Lower leg skin (tissue), 4 donors: ENCODE results near the gene ESRRB. TPM values are rescaled to one million over a fixed set of nuclear protein-coding genes. Genes with fewer than 3 reads are reported as not detected.

Source experiments
- DNase-seq, 2 donors: peaks; one replicate each; pipeline ENCODE4 v3.0.0-alpha.2; 2019; ENCODE audit warnings: low spot score in 2 of 2
- H3K4me3 ChIP-seq: fragments of 200-600 bp; sonication (generic); 2 replicates; pipeline ENCODE4 v1.5.1; 2017; ENCODE audit warnings: mild to moderate bottlenecking, low read depth; ENCODE audit not compliant: poor library complexity, severe bottlenecking
- POLR2A ChIP-seq, 2 donors: fragments of 450-650 bp; IDR thresholded peaks; one replicate each; pipeline ENCODE4 v1.6.1; 2016 to 2017; ENCODE audit warnings: antibody characterized with exemption in 2 of 2, mild to moderate bottlenecking in 1 of 2, moderate library complexity in 1 of 2
- WGBS, 2 donors: methylation state at CpG; one replicate each; pipeline ENCODE4 v1.1.5; 2018; 5-methylcytosine and 5-hydroxymethylcytosine counted together
- intact Hi-C: fragments of 100-400 bp; cut with DNase I; formaldehyde crosslinking; loops from one replicate; pipeline ENCODE4 v1.15.0; 2023; ENCODE audit warnings: low total_unique reads
- total RNA-seq, 4 donors: library from RNA; depleted of rRNA; stranded (reverse); fragments of >200 nt; gene quantifications; one replicate each; pipeline ENCODE4 v1.1.0, GENCODE V29; 2016
- TF ChIP-seq, protein P1 (sequence below), 3 donors: fragments of 450-650 bp; IDR thresholded peaks; one replicate each; pipeline ENCODE4 v1.5.1; 2016; ENCODE audit warnings: antibody characterized with exemption in 3 of 3, mild to moderate bottlenecking in 3 of 3, moderate library complexity in 2 of 3

ESRRB gene
- total RNA-seq, 4 donors from 2014 or later, result 0.08 to 1.1 (median 0.19) TPM; not detected in 1

DNA sequence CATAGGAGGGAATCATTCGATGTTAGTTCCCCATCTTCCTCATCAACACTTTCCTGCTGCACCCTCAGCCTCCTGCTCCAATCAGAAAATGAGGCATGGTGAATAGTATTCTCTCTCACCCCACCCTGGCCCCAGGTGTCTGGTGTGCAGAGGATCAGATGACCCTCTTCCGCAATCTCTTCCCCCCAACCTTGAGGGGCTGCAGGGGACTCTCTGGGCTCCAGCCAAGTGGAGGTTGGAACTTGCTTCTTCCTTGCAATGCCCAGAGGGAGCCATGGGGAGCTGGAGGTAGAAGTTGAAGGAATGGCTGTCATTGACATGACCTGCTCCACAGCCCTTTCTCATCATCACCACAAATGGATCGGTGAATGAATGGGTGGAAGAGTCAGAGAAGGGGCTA, 20.2 kb upstream of the ESRRB start:
- DNase-seq, result no peak
- TF ChIP-seq, protein P1, sequence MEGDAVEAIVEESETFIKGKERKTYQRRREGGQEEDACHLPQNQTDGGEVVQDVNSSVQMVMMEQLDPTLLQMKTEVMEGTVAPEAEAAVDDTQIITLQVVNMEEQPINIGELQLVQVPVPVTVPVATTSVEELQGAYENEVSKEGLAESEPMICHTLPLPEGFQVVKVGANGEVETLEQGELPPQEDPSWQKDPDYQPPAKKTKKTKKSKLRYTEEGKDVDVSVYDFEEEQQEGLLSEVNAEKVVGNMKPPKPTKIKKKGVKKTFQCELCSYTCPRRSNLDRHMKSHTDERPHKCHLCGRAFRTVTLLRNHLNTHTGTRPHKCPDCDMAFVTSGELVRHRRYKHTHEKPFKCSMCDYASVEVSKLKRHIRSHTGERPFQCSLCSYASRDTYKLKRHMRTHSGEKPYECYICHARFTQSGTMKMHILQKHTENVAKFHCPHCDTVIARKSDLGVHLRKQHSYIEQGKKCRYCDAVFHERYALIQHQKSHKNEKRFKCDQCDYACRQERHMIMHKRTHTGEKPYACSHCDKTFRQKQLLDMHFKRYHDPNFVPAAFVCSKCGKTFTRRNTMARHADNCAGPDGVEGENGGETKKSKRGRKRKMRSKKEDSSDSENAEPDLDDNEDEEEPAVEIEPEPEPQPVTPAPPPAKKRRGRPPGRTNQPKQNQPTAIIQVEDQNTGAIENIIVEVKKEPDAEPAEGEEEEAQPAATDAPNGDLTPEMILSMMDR (IDR thresholded peaks at IDR 0.05), result no peak
- TF ChIP-seq POLR2A (IDR thresholded peaks at IDR 0.05), result no peak
- 66 to 75% methylated on average over 3 of the region's 3 CpGs for WGBS, 2 donors
- no peak overlapping the region for H3K4me3 ChIP-seq
- intact Hi-C loops, result loop anchor here (10.0 kb wide), 1 partner anchor 301 kb away; no protein-coding TSS in a partner anchor

DNA sequence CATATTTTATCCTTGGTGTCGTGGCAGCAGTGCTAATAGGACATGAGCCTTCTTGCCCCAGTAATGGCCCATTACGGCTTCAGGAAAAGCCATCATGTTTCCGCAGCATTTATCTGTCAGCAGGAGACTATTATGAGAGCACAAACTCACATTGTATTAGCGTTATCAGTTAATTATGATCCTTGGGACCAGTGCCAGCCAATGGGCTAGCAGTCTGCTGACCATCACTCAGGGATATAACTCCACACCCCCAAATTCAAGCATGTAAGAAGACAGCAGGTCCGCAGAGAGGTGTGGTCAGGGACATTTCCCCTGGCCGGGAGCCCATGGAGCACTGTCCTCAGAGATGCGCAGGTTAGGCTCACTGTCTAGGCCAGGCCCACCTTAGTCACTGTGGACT, 4.9 kb upstream of the ESRRB start:
- intact Hi-C loops, result no loop called here
- no peak overlapping the region for H3K4me3 ChIP-seq
- 78 to 88% methylated on average over 4 to 7 of the region's 7 CpGs for WGBS, 2 donors
- DNase-seq, result no peak
- TF ChIP-seq POLR2A (IDR thresholded peaks at IDR 0.05), result no peak
- TF ChIP-seq, protein P1 (IDR thresholded peaks at IDR 0.05), result no peak

DNA sequence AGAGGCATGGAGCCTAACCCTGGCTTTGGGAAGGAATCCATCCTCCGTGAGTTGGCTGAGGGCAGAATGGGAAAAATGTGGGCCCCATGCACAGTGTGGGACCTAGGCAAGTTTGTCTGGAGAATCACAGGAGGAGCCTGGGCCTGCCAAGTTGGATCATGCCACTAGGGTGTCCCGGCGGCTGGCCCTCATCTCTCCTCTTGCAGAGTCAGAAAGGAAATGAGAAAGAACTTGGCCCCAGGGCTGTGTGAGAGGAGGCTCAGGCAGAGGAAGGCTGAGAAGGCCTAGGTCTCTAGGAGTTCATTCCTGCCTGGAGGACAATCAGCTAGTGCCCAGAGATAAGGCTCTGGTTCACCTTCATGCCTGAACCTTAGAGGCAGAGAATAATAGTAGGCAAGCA, 2.5 kb upstream of the ESRRB start:
- intact Hi-C loops, result no loop called here
- no peak for DNase-seq
- H3K4me3 ChIP-seq, result no peak overlapping the region
- no peak for TF ChIP-seq POLR2A (IDR thresholded peaks at IDR 0.05)
- TF ChIP-seq, protein P1 (IDR thresholded peaks at IDR 0.05), result no peak
- WGBS, 2 donors, result 39 to 55% methylated on average over 3 of the region's 3 CpGs

- no peak overlapping the region for H3K4me3 ChIP-seq
- intact Hi-C loops, result no loop called here
- no peak for DNase-seq
- 25 to 26% methylated on average over 7 of the region's 7 CpGs for WGBS, 2 donors
- TF ChIP-seq, protein P1 (IDR thresholded peaks at IDR 0.05), result no peak
- no peak for TF ChIP-seq POLR2A (IDR thresholded peaks at IDR 0.05)
Observed at GRCh38 chr14:76375484-76375883, 453 bp upstream of the ESRRB start.

DNA sequence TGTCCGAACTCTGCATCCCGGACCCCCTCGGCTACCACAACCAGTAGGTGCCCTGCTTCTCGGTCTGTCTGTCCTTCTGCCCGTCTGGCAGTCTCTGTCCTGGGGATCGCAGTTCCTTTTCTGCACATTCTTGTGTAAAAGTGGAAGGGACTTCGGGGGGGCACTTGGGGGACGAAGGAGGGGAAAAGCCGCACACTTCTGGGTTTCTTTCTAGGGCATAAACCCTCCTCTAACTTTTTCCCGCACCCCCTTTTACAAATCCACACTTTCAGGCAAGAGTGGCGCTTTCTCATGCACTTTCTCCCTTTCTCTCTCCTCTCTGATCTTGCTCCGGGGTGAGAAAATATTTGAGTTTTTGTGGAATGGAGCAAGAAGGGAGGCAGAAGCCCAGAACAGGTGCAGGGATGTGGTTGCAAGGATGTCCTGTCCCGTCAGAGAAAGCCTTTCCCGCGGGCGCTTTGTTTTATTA, 506 bp downstream of the ESRRB start:
- H3K4me3 ChIP-seq, result no peak overlapping the region
- TF ChIP-seq, protein P1 (IDR thresholded peaks at IDR 0.05), result no peak
- TF ChIP-seq POLR2A (IDR thresholded peaks at IDR 0.05), result no peak
- 0 to 1% methylated on average over 16 of the region's 16 CpGs for WGBS, 2 donors
- intact Hi-C loops, result no loop called here
- DNase-seq, result no peak
